ENCODE measurements around the gene CYFIP2. TPM values are rescaled to one million over a fixed set of nuclear protein-coding genes. Genes with fewer than 3 reads are reported as not detected.
A peak's percentile ranks its signal among the peaks of the same experiment; 100 is the strongest.

CYFIP2 gene
- total RNA-seq, 1 donor from 2014 or later, result 28.2 TPM

DNA sequence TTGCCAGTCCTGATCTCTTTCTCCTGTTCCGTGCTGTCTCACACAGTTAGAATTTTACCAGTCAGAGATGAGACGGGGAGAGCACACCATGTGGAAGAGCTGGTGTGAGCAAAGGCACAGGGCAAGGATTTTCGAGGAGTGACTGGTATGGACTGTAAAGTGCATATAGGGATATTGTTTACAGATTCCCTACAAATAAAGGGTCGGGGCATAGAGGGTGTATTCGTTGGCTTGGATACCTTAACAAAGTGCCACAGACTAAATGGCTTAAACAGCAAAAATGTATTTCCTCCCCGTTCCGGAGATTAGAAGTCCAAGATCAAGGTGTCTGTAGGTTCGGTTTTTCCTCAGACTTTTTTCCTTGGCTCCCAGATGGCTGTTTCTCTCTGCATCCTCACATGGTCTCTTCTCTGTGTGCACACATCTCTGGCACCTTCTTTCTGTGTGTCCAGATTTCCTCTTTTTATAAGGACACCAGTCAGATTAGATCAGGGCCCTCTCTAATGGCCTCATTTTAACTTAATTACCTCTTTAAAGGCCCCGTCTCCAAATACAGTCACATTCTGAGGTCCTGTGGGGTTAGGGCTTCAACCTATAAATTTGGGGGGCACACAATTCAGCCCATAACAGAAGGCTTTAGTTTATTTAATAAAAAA, 23.4 kb downstream of the CYFIP2 start:
- Histone ChIP-seq H3K36me3 (no peaks in the 10 kb centered on the region), H3K4me1 (peaks cover 58% of the 10 kb centered on the region), H3K27me3 (ENCODE audit: low read depth) (no peaks in the 10 kb centered on the region), H3K27ac (replicated peaks) (peak overlapping the region; percentile 87), H3K9me3 (replicated peaks) (no peaks in the 10 kb centered on the region), H3K4me3 (no peak overlapping the region)
- TF ChIP-seq, protein P1, sequence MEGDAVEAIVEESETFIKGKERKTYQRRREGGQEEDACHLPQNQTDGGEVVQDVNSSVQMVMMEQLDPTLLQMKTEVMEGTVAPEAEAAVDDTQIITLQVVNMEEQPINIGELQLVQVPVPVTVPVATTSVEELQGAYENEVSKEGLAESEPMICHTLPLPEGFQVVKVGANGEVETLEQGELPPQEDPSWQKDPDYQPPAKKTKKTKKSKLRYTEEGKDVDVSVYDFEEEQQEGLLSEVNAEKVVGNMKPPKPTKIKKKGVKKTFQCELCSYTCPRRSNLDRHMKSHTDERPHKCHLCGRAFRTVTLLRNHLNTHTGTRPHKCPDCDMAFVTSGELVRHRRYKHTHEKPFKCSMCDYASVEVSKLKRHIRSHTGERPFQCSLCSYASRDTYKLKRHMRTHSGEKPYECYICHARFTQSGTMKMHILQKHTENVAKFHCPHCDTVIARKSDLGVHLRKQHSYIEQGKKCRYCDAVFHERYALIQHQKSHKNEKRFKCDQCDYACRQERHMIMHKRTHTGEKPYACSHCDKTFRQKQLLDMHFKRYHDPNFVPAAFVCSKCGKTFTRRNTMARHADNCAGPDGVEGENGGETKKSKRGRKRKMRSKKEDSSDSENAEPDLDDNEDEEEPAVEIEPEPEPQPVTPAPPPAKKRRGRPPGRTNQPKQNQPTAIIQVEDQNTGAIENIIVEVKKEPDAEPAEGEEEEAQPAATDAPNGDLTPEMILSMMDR (IDR thresholded peaks at IDR 0.05; ENCODE audit: borderline replicate concordance), result no peak
- intact Hi-C loops (cut with micrococcal nuclease), result no loop called here
- DNase-seq, result no peak

DNA sequence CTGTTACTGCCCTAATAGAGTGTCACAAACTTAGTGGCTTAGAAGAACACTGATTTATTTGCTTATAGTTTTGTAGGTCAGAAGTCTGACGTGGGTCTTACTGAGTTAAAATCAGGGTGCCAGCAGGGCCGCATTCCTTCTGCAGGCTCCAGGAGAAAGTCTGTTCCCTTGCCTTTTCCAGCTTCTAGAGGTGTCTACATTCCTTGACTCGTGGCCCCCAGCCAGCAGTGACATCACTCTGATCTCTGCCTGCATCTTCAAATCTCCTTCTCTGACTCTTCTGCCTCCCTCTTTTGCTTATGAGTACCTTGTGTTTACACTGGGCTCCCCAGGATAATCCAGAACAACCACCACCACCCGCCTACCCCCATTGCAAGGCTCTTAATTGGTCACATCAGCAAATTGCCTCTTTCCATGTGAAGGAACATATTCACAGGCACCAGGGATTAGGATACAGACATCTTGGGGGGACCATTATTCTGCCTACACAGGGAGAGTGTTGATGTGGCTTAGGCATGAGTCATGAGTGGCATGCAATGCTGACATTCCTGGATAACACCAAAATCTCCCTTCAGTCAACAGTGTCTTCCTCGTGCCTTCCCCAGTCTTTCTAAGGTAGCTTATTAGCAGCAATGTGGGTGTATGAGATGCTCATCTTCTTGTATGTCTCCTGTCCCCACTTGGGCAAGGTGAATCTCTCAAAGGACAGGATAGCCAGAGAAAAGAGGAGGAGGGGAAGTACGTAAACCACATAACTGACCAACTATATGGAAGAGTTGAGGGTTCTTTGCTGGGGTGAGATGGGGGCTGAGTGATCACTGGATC, 24.4 kb downstream of the CYFIP2 start:
- intact Hi-C loops (cut with micrococcal nuclease), result no loop called here
- TF ChIP-seq, protein P1 (IDR thresholded peaks at IDR 0.05; ENCODE audit: borderline replicate concordance), result no peak

DNA sequence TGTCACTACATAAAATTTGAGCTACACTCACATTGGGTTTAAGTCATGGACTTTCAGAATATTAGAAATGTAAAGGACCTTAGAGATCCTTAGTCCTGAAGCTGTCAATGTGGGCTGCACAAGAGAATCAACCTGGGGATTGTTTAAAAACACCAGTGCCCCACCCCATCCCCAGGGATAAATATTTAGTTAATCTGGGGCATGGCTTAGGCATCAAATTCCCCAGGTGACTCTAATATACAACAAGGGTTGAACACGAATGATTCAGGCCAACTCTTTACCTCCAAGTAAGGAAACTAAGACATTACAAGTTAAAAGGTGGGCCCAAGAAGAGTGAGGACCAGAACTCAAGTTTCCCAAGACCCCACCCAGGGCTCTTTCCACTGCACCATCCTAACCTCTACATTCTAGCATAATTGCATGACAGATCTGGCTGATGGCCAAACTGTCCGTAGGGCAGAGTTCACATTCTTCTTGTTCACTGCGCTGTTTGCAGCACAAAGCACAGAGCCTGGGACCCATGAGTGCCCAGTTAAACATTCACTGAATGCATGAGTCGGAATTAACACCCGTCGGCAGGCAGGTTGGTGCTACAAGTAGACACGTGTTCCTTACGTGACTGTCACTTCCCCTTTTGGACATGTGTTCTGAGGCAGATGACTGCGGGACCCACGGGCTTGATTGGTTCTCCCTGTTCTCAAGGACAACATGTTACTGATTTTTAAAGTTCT, 25.2 kb downstream of the CYFIP2 start:
- peaks cover 44% of the 10 kb centered on the region for H3K4me1 ChIP-seq
- intact Hi-C loops (cut with micrococcal nuclease), result no loop called here

More for the DNA sequence above, 24.4 kb downstream of the CYFIP2 start:
- Histone ChIP-seq H3K4me1 (peaks cover 49% of the 10 kb centered on the region), H3K27ac (replicated peaks) (peak overlapping the region; percentile 87), H3K9me3 (replicated peaks) (no peaks in the 10 kb centered on the region), H3K27me3 (ENCODE audit: low read depth) (no peaks in the 10 kb centered on the region), H3K36me3 (no peaks in the 10 kb centered on the region), H3K4me3 (no peak overlapping the region)
- DNase-seq, result no peak

DNA sequence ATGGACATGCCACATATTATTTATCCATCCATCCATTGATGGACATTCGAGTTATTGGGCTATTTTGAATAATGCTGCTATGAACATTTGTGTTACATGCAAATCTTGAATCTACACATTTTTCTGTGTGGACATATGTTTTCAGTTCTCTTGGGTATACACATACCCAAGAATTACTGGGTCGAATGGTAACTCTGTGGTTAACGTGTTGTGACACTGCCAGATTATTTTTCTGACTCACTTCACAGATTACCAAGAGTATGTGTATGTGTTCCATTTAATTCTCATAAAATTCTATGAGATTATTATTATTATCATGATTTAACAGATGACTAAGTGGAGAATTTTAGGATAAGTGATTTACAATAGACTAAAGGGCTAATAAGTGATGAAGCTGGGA, 26.7 kb downstream of the CYFIP2 start:
- no peak overlapping the region for H3K4me3 ChIP-seq
- H3K9me3 ChIP-seq (replicated peaks), result no peaks in the 10 kb centered on the region
- H3K36me3 ChIP-seq, result no peaks in the 10 kb centered on the region
- peaks cover 39% of the 10 kb centered on the region for H3K4me1 ChIP-seq
- H3K27me3 ChIP-seq (ENCODE audit: low read depth), result no peaks in the 10 kb centered on the region
- TF ChIP-seq, protein P1 (IDR thresholded peaks at IDR 0.05; ENCODE audit: borderline replicate concordance), result no peak
- no peak overlapping the region for H3K27ac ChIP-seq (replicated peaks)
- DNase-seq, result no peak
- intact Hi-C loops (cut with micrococcal nuclease), result no loop called here

More for the DNA sequence above, 25.2 kb downstream of the CYFIP2 start:
- Histone ChIP-seq H3K4me3 (no peak overlapping the region), H3K27ac (replicated peaks) (peak overlapping the region; percentile 87), H3K27me3 (ENCODE audit: low read depth) (no peaks in the 10 kb centered on the region), H3K36me3 (no peaks in the 10 kb centered on the region), H3K9me3 (replicated peaks) (no peaks in the 10 kb centered on the region)
- TF ChIP-seq, protein P1 (IDR thresholded peaks at IDR 0.05; ENCODE audit: borderline replicate concordance), result no peak
- DNase-seq, result no peak

DNA sequence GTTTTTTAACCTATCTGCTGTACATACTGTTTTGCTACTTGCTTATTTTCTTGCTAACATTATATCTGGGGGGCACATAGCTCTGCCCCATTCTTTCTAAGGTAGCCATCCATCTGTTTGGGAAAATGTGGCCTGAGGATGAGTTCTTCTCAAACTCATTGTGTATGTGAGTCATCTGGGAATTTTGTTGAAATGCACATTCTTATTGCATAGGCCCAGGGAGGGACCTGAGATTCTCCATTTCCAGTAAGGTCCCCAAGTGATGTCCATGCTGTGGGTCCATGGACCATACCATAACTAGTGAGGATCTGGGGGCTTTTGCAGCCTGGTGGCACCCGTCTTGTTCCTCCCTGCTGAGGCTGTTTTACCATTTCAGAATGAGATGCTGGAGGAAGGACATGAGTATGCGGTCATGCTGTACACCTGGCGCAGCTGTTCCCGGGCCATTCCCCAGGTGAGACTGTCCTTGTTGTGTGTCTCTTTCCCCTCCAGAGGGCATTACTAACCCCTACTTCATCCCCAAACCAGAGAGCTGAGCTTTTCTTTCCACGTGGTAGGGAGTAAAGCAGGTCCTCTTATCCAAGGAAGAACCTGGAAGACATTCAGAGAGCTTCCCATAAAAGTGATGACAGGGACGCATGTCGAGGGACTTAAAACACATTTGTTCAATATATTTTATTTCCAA, 28.6 kb downstream of the CYFIP2 start:
- TF ChIP-seq, protein P1 (IDR thresholded peaks at IDR 0.05; ENCODE audit: borderline replicate concordance), result no peak
- Histone ChIP-seq H3K4me3 (no peak overlapping the region), H3K9me3 (replicated peaks) (no peaks in the 10 kb centered on the region), H3K27me3 (ENCODE audit: low read depth) (no peaks in the 10 kb centered on the region), H3K27ac (replicated peaks) (no peak overlapping the region), H3K36me3 (no peaks in the 10 kb centered on the region), H3K4me1 (peaks cover 20% of the 10 kb centered on the region)
- DNase-seq, result no peak
- intact Hi-C loops (cut with micrococcal nuclease), result no loop called here
